HL-60/S4 (cell line): ENCODE results near the gene CD1E.
"Not testable (repeated sequence)": the region's sequence is repeated elsewhere in the genome, so short reads cannot be mapped to it uniquely, and the experiment has no call there.

Source experiments
- in situ Hi-C: fragments of 300-500 bp; cut with MboI; formaldehyde crosslinking; loops from 2 replicates; pipeline ENCODE4 v1.14.3; 2022; ENCODE audit warnings: low sequenced_read_pairs

Gene CD1E

GRCh38 chr1:158353303-158354075, at the start of gene CD1E:
Gene CD1E, plus strand, starts transcription at chr1:158353894. Its CDS starts 95 bp downstream, at chr1:158353989.
- in situ Hi-C loops, result no loop called here

- in situ Hi-C loops, result no loop called here
These were observed 43.1 kb upstream of the CD1E start for GRCh38 chr1:158310623-158311022.

GRCh38 chr1:158311066-158311465, 42.6 kb upstream of the CD1E start:
- in situ Hi-C loops, result no loop called here

- in situ Hi-C loops, result no loop called here
These were observed 29.8 kb upstream of the CD1E start for GRCh38 chr1:158323866-158324265.

- in situ Hi-C loops, result no loop called here
These were observed 29.3 kb upstream of the CD1E start for GRCh38 chr1:158324395-158324794.

GRCh38 chr1:158327481-158327880, 26.2 kb upstream of the CD1E start:
- in situ Hi-C loops, result no loop called here

GRCh38 chr1:158328426-158328825, 25.3 kb upstream of the CD1E start:
- in situ Hi-C loops, result no loop called here

- in situ Hi-C loops, result no loop called here
These were observed 24.4 kb upstream of the CD1E start for GRCh38 chr1:158329300-158329699.

- in situ Hi-C loops, result no loop called here
These were observed 24.0 kb upstream of the CD1E start for GRCh38 chr1:158329733-158330132.

- in situ Hi-C loops, result no loop called here
These were observed 23.1 kb upstream of the CD1E start for GRCh38 chr1:158330391-158331105.

GRCh38 chr1:158331106-158331425, 22.6 kb upstream of the CD1E start:
- in situ Hi-C loops, result no loop called here

- in situ Hi-C loops, result no loop called here
These were observed 22.1 kb upstream of the CD1E start, which contains the start of gene CD1B for GRCh38 chr1:158331481-158332150. Gene CD1B, minus strand, starts transcription at chr1:158331531. Its CDS starts 108 bp downstream, at chr1:158331423.

GRCh38 chr1:158333405-158334155, 20.1 kb upstream of the CD1E start:
- in situ Hi-C loops, result no loop called here

- in situ Hi-C loops, result no loop called here
These were observed 19.0 kb upstream of the CD1E start for GRCh38 chr1:158334526-158335212.

- in situ Hi-C loops, result no loop called here
These were observed 18.5 kb upstream of the CD1E start for GRCh38 chr1:158335213-158335532.

- in situ Hi-C loops, result not testable (repeated sequence)
These were observed 17.3 kb upstream of the CD1E start for GRCh38 chr1:158336413-158336812.

GRCh38 chr1:158348946-158349345, 4.7 kb upstream of the CD1E start:
- in situ Hi-C loops, result not testable (repeated sequence)

GRCh38 chr1:158354255-158354654, 561 bp downstream of the CD1E start:
- in situ Hi-C loops, result no loop called here

- in situ Hi-C loops, result no loop called here
These were observed 2.1 kb downstream of the CD1E start for GRCh38 chr1:158355773-158356285.

GRCh38 chr1:158356616-158357015, 2.9 kb downstream of the CD1E start:
- in situ Hi-C loops, result no loop called here
